SKM-1 treated with dmso at 0.1 percent for 144 hours (cell line): Measurements from ENCODE around the gene PARD3.
A peak's percentile ranks its signal among the peaks of the same experiment; 100 is the strongest.
"Not testable (repeated sequence)": the region's sequence is repeated elsewhere in the genome, so short reads cannot be mapped to it uniquely, and the experiment has no call there.

Source experiments
- DNase-seq: peaks from one replicate; lab custom pipeline; 2025; ENCODE audit not compliant: unreplicated experiment; lab: John Stamatoyannopoulos, UW

PARD3 gene

DNA sequence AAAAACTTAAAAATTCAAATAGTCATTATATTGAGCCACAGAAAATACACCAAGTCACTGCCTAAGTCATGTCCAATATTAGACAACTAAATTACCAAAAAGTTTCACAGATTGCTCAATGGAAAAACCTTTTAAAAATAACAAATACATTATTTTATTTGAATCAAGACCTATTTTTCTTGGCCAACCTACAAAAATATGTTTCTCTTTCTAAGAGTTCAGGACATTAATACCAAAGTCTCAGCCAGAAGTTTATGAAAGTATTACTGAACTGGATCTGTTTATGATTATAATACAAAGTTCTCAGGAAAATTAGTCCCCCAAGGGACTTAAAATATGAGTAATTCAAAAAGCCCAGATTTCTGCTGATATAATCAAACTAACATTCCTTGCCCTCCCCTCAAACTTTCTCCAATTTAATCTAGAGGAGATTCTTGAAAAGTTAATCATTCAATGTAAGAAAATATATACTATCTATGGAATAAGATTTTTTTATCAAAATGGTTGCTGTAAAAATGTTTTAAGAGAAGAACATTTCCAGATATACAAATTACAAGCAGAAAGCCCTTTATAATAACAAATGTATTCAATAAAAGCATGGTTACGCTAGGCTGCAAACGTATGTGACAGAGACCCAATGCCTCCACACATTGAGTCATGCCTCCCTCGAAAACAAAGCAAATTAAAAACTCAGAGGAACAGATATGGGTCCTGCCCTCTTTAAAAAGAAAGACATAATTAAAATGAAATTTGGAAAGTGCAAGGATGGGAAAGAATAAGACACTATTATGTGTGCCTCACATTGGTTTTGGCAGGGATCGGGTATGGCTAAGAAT is 381.6 kb downstream of the PARD3 start:
- DNase-seq, result no peak

DNA sequence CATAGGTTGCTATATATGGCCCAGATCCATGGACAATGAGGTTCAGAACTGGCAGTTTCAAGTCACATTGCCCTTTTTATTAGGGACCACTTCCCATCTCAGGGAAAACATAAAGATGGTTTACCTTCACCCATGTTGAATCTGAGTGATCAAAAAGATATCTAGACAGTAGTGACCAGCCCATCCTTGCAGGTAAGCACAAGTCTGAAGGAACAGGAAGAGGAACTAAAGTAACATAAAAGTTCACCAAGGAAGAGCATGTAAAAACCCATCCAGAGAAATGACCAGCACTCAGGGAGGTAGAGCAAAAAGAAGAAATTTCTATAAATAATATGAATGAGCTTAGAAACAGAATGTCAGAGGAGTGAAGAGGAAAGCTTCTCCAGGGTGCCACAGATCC is 382.5 kb downstream of the PARD3 start:
- DNase-seq, result no peak

DNA sequence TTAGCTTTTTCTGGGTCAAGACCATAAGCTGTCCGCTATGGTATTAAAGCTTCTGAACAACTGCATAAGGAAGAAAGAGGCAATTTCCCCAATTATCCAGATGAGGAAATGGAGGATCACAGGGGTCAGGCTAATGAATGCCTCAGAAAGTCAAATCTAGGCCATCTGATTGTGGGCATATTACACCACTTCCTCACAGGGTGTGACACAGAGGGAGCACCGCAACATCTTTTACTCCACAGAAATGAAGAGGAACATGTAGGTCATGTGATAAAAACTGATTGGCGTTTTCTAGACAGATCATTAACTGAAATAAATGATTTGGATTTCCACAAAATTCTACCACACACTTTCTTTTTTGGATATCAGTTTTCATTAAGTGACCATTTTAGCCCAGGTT is 384.4 kb downstream of the PARD3 start:
- peak; percentile 59 for DNase-seq

DNA sequence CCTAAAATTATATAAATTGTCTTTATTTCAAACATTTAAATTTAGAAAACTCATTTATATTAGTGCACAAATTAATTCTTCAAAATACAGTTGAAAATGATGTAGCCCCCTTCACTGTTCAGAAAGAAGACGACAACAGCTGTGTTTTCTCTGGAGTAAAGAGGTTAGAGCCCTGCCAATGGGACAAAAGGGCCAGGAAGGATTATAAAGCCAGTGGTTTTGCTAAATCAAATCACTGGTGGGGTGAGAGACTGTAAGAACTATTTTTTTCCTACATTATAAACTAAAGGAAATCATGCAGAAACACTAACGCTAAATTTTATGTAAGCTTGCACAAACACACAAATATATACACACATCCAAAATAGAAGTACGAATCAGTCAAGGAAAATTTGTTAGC is 386.6 kb downstream of the PARD3 start:
- DNase-seq, result no peak

DNA sequence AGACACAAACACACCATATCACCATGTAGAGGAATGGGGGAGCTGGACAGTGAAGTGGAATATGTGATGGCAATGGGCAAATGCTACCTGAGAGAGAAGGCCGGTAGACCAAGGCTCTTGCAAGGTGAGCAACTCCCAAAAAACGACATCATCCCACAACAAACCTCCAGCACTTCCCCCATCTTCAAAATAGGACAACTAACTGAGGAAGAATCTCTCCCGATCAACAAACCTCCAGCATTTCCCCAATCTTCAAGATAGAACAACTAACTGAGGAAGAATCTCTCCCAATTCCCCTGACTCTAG is 387.2 kb downstream of the PARD3 start:
- no peak for DNase-seq

DNA sequence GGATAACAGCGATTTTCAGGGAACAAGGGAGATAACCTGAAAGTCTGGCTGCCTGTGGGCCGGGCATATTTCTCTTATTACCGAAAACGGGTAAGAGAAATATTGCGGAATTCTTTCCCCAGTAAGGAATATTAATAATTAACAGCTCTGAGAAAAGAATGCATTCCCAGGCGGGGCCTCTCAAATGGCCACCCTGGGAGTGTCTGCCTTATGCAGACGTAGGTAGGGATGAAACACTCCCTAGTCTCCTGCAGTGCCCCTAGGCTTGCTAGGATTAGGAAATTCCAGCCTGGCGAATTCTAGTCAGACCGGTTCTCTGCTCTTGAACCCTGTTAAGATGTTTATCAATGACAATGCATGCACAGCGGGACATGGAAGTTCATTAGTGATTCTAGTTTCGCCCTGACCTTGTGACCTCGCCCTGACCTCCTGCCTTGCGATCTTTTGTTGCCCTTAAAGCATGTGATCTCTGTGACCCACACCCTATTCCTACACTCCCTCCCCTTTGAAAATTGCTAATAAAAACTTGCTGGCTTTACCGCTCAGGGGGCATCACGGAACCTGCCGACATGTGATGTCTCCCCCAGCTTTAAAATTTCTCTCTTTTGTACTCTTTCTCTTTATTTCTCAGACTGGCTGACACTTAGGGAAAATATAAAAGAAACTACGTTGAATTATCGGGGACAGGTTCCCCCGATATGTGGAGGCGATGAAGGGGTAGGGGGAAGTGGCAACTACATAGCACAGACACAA is 387.8 kb downstream of the PARD3 start:
- not testable (repeated sequence) for DNase-seq

DNA sequence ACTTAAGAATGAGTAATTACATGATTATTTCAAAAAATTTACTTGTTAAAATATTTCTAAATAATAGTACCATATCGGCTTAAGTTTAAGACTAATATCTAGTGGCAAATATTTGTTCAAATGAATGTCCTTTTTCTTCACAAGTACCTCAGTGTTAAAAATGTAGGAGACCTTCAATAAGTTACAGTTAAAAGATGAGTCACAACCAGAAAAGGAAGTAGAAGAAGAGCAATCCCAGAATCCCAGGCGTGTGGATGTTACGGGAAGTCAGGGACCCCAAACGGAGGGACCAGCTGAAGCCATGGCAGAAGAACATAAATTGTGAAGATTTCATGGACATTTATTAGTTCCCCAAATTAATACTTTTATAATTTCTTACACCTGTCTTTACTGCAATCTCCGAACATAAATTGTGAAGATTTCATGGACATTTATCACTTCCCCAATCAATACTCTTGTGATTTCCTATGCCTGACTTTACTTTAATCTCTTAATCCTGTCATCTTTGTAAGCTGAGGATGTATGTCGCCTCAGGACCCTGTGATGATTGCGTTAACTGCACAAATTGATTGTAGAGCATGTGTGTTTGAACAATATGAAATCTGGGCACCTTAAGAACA is 388.4 kb downstream of the PARD3 start:
- not testable (repeated sequence) for DNase-seq

DNA sequence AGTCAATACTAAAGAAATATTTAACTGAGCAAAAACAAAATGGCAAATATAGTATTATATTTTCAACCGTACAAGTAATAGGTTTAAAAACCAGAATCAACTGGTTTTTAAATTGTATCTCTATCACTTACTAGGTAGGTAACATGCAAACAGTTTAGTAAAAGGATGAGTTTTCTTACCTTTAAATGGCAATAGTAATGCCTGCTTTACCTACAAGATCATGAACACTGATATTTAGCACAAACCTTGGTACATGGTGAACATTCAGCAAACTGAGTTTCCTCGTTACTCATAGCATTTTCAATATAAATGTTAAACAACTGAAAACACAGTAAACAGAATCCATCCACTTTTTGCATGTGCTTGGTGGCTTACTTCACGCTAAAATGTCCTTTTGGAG is 389.1 kb downstream of the PARD3 start:
- DNase-seq, result no peak

DNA sequence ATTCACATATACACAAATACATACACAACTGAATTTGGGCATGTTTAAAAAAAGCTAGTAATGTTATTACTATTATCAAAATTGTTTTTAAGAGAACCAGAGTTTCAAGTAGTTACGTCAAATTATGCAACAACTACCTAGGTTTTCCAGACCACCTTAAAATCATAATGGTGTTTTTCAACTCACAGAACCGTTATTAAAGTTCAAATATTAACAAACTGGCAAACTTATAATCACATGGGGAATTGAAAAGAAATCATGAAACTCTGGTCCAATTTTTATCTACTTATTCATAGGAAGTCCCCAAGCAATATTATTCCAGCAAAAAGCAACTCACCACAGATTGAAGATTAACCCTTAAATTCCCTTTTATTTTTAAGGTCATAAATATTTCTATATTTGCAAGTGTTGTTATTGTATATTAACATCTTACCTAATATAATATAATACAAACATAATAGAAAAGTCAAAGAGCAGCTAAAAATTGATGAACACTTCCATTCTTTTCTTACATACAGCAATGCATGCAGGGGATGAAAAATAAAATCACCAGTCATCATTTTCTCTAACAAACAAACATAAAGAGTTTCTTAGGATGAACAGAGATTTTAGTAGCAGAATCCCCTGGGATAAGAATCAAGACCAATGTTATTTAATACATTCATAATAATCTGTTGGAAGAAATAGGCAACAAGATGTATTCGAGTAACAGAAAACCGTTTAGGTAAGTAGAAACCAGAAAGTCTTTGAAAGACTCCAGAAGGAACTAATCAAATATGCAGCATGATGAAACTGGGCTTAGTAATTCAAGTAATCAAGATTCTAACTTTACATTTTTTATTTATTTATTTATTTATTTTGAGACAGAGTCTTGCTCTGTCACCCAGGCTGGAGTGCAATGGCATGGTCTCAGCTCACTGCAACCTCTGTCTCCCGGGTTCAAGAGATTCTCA is 391.1 kb downstream of the PARD3 start:
- no peak for DNase-seq

DNA sequence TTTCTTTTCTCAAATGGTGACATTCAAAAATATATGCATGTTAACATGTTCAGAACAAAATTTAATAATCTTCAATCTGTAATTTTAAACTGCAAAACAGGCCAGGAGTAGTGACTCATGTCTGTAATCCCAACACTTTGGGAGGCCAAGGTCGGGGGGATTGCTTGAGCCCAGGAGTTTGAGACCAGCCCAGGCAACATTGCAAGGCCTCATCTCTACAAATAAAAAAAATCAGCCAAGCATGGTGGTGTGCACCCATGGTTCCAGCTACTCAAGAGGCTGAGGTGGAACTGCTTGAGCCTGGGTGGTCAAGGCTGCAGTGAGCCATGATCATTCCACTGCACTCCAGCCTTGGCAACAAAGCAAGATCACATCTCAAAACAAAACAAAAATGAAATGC is 394.3 kb downstream of the PARD3 start:
- DNase-seq, result no peak

DNA sequence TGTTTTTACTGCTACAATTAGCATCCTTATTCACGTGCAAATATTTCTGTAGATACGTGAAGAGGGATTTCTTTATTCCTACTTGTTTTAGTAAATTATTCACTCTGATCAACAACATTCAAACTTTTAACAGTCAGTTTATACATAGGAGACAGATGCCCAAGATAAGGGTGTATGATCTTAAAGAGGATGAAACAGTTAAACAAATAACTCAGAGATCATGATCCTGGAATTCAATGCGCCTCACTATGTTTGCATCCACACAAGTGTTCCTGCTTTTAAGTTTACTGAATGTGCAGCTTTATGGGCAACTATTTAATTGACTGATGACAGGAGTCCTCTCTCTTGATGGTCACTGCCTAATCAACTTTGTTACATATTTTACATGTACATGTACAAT is 394.8 kb downstream of the PARD3 start:
- DNase-seq, result no peak

DNA sequence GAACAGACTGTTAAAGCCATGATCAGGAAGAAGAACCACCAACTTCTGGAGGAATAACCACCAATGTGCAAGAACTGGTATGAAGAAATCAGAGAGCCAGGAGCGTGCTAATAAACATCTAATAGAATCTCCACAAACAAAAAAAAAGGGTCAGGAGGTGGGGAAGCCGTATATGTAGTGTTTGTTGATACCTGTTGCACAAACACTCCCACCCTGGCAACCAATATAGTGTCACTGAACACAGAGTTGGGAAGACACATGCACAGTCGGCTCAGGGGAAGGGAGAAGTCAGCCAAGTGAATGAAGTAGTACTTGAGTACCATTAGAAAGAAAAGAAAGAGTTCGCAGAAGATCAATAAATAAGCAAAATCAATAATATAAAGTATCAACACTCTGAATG is 400.1 kb downstream of the PARD3 start:
- no peak for DNase-seq

DNA sequence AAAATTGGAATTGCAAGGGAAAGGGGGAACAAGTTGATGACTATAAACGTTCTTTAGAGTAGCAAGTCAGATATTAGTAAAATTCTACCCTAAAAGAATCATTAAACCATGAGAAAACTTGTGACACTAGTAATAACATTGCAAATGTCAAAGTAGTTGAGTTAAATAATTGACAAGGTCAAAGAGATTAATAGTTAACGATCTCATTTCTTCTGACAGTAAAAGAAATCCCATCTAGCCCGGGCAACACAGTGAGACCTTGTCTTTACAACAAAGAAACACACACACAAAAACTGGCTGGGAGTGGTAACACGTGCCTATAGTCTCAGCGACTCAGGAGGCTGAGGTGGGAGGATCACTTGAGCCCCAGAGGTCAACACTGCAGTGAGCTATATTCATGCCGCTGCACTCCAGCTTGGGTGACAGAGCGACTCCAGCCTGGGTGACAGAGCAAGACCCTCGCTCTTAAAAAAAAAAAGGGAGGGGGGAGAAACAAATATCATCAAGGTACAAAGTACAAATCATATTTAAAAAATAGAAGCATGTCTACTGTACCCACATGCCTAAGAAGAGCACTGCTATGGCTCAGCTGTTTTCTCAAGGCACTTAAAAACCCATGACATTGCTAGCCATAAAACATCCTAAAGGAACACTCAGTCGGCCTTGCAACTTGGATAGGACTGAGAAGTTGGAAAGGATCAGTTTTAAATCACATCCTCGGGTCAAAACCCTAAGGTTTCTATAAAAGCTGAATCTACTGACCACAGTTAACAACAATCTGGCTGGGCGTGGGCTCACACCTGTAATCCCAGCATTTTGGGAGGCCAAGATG is 401.1 kb downstream of the PARD3 start:
- no peak for DNase-seq

DNA sequence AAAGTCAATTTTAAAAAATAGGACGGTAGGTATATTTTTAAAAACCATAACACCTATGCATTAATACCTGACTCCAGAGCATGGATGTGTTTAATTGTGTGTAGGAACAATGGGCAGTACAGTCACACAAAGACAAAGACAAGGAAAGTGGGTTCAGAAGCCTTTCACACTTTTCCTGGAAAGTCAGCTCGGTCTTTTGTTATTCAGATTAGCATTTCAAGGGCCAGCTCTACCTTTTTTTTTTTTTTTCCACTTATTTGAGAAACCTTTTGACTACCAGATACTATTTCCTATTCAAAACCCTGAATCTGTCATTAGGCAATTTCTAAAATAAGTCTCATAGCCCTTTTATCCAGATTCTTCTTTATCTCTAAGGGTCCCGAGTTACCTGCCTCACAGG is 401.9 kb downstream of the PARD3 start:
- no peak for DNase-seq

DNA sequence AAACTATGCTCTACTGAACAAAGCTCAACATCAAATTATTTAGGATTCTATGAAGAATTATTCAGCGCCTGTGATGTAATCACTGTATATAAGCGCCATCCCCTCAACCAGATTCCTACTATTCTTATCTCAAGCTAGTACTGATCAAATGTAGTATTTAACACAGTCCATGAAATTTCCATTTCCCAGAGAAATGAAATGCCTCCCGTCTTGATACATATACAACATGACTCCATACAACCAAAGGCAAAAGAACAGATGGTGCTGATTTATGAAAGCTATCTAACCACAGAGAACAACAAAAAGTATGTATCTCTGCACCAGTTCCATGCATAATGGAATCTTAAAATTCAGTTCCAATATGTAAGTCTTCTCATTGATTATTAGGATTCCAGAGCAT is 406.1 kb downstream of the PARD3 start:
- DNase-seq, result no peak

DNA sequence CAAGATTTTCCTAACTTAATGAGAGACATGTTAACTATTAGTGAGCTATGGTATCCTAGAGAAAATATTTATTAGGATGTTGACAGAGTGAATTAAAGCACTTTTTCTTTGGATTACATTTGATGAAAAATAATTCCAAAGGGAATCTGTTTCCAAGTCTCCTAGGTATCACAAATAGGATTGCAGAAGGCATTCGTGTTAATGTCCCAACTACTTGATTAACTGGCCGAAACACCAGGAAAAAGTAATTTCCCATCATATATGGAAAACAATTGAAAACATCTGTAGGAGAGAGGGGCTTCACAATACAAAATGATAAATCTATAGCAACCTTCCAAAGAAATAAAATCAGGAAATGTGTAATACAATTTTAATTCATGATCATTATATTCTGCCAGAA is 406.7 kb downstream of the PARD3 start:
- no peak for DNase-seq

DNA sequence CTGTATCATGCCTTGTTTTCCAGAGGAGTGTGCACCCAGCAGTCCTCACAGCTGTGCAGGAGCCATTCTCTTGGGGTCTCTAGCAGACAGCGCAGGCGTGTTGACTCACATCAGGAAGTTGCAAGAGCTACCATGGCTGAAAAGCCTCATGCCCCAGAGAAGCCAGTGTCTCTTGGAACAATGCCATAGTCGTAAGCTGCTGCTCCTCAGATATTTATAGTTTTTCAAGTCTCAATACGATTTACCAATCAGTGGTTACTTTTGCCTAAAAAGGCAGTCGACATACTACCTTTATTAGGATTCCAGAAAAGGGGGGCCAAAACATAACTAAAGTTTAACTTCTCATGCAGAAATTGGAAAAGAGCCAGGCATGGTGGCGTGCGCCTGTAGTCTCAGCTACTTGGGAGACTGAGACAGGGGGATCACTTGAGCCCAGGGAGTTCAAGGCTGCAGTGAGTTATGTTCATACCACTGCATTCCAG is 407.7 kb downstream of the PARD3 start:
- DNase-seq, result peak; percentile 8

DNA sequence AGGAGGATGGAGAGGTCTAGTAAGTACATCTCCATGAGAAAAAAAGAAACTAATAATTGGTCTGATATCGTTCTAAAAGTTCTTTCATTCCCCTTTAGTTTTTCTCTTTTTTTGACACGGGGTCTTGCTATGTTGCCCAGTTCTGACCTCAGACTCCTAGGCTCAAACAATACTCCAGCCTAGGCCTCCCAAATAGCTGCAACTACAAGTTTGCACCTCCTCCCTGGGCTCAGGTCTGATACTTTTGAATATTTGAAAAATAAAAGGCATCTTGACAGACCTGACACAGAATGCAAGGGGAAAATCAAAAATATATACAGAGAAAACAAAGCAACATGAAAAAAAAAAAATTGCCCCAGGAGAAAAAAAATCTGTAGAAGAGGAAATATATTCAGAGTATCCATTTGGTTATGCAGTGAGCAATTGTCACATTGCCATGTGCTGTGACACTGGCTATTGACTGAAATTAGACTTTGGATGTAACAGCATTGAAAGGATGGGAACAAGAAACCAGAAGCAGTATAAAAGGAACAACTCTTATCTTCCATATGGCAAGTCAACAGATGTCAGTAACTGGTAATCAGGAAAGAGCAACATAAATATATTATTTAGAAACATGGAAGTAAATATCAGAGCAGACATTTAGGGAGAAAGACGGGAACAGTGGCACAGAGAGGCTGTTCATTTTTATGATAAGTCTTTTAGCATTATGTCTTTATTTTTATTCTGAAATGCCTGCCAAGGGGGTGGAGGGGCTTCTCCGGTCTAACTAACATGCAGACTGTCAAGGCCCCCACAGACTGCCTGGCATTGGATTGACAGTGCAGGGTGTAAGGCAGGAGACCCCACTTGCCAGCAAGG is 408.4 kb downstream of the PARD3 start:
- DNase-seq, result no peak
